Coronary artery (tissue), 2 donors: Measurements from ENCODE around the gene ABLIM3.
A peak's percentile ranks its signal among the peaks of the same experiment; 100 is the strongest.
"Not testable (repeated sequence)": the region's sequence is repeated elsewhere in the genome, so short reads cannot be mapped to it uniquely, and the experiment has no call there.

ENCODE experiments used
- DNase-seq: peaks from one replicate; pipeline ENCODE4 v3.0.0-alpha.2; 2017; ENCODE audit warnings: low spot score
- H3K27ac ChIP-seq, 2 donors: fragments of 200-600 bp; sonication (generic); one replicate each; pipeline ENCODE4 v1.5.1; 2016 to 2019
- H3K4me3 ChIP-seq: fragments of 200-600 bp; sonication (generic); 2 replicates; pipeline ENCODE4 v1.5.1; 2016; ENCODE audit warnings: mild to moderate bottlenecking, moderate library complexity
- TF ChIP-seq, protein P1 (sequence below): fragments of 200-600 bp; sonication (generic); IDR thresholded peaks from one replicate; pipeline ENCODE4 v1.5.1; 2019; ENCODE audit warnings: antibody characterized with exemption

ABLIM3 gene

DNA sequence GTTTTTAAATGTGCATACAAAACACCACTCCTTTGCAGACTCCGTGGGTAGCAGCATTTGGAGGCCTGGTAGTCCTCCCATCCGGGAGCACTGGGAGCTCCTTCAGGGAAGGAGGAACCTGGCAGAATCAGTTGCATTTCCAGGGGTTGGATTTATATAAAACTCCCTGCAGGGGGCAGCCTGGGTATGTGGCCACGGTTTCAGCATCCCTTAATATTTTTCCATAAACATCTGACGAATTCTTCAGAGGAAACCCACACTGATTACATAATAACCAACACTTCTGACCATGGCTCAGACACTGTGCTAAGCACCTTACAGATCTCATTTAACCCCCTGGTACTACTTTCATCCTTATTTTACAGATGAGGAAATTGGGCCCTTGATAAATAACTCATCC is 124.3 kb downstream of the ABLIM3 start:
- Histone ChIP-seq H3K27ac (no peak overlapping the region), H3K4me3 (no peak overlapping the region)
- TF ChIP-seq, protein P1, sequence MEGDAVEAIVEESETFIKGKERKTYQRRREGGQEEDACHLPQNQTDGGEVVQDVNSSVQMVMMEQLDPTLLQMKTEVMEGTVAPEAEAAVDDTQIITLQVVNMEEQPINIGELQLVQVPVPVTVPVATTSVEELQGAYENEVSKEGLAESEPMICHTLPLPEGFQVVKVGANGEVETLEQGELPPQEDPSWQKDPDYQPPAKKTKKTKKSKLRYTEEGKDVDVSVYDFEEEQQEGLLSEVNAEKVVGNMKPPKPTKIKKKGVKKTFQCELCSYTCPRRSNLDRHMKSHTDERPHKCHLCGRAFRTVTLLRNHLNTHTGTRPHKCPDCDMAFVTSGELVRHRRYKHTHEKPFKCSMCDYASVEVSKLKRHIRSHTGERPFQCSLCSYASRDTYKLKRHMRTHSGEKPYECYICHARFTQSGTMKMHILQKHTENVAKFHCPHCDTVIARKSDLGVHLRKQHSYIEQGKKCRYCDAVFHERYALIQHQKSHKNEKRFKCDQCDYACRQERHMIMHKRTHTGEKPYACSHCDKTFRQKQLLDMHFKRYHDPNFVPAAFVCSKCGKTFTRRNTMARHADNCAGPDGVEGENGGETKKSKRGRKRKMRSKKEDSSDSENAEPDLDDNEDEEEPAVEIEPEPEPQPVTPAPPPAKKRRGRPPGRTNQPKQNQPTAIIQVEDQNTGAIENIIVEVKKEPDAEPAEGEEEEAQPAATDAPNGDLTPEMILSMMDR: no peak
- no peak for DNase-seq

DNA sequence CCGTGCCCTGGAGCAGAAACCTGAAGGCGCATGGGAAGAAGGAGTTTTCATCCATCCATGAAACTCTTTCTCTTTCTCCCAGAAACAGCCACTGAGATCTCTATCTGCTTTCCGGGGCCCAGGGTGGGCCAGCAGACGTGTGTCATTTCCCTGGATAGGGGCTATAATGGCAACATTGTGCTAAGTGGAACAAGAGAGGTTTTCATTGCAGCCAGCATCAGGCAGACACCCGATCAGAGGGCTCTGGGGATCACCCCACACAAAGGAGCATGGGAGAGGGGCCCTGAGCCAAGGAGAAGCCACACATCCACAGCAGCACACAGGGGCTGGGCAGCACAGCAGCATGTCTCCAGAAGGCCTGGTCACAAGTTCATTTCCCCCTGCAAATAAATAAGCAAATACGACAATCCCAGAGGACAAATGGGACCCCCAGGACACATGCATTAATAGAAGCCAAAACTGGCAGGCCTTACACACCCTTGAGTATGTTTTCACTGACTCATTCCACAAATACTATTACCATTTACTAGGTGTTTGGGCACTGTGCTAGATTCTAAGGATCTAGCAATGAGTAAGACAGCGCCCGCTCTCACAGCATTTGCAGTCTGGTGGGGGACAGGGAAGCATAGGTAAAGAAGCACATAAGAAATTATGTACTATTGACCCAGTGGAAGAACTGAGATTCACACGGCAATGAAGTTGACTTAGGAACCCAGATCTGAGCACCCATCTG is 126.1 kb downstream of the ABLIM3 start:
- TF ChIP-seq, protein P1: no peak
- H3K27ac ChIP-seq: no peak overlapping the region
- DNase-seq: no peak
- H3K4me3 ChIP-seq: no peak overlapping the region

DNA sequence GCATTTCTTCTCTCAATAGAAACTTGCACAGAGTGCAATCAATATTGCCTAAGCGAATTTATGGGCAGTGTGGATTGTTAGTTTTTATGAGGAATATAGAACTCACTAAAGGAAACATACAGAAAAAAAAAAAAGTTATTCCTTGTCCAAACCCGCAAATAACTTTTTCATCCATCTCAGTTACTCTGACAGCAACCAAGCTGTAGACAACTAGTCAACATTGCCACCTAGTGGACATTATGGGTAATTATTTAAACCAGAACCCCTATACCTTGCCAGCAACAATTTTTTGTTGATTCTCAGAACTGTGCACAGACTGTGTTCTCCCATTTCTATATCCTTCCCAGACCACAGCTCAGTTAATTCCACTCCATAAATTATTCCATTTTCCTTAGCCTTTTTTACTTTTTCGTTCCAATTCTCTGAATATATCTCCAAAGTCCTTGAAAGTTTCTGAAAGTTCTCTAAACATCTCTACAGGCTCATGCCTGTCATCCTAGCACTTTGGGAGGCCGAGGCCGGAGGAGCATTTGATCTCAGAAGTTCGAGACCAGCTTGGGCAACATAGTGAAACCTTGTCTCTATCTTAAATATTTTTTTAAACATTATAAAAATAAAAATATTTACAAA is 127.8 kb downstream of the ABLIM3 start:
- no peak for DNase-seq
- H3K27ac ChIP-seq: no peak overlapping the region
- TF ChIP-seq, protein P1: peak; percentile 50
- no peak overlapping the region for H3K4me3 ChIP-seq

DNA sequence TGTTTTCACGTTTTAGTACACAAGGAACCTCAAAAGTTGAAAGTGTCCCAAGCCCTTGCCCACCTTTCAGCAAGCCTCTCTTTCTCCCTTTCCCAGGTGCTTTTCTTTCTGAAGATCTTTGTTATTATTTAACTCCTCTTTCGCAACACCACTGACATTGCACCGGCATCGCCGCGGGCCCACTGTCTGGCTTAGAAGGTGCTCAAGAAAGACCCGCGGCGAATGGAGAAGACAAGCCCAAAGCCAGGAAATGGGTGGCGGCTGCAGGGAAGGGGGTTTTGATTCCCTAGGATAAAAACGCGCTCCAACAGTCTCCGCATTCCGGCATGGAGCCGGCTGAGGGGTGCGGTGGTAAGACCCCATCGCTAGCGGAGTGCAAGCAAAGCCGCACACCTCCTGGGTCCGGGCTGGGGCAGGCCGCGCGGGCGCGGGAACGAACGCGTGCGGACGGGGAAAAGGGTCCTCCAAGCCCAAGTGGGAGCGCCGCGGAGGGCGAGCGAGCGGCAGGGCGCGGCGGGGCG is 130.0 kb downstream of the ABLIM3 start:
- H3K27ac ChIP-seq: peak overlapping the region in 1 of 2 donors; percentile 75
- peak overlapping the region; percentile 84 for H3K4me3 ChIP-seq
- DNase-seq: no peak
- TF ChIP-seq, protein P1: no peak

DNA sequence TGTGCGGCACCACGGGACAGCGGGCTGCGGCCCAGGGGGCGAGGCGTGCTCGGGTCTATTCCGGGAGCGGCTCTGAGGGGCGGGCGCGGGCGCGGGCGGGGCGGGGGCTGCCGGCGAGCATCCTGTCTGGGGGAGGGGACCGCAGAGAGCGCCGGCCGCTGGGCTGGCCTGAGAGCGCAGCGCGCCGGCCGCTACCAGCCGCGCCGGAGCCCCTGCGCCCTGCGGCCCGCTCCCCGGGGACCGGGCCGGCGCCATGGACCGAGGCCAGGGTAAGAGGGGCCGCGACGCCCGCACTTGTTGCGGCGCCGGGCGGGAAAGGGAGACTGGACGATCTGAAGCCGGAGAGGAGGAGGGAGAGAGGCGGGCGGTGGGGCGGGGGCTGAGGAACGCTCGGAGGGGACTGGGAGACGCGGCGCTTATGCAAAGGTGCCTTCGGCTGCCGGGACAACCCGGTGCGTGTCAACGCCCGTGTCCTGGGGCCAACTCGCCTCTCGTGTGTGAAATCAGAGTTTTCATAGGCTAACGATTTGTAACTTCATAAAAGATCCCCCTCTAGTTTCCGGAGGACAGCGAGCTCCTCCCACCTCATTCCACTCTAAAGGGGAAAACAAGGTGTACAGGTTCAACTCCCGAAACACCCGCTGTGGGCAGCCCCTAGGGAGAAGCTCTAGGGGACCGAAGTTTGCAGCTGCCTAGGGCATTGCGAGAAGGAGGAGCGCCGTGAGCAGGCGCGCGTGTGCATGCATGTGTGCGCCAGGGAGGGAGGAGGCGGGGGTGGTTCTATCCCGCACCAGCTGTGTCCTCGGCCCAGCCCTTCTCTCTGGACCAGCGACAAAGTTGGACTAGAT is 130.6 kb downstream of the ABLIM3 start, which contains the start of gene AFAP1L1:
Gene AFAP1L1, plus strand, starts transcription at position 144 of the 848 bp plus-strand sequence. Its CDS starts 110 bp downstream, at position 254.
- peak within 1 kb of the TSS; percentile 67 to 75 for H3K27ac ChIP-seq
- DNase-seq: peak; percentile 77
- peak within 1 kb of the TSS; percentile 84 for H3K4me3 ChIP-seq
- TF ChIP-seq, protein P1: no peak

DNA sequence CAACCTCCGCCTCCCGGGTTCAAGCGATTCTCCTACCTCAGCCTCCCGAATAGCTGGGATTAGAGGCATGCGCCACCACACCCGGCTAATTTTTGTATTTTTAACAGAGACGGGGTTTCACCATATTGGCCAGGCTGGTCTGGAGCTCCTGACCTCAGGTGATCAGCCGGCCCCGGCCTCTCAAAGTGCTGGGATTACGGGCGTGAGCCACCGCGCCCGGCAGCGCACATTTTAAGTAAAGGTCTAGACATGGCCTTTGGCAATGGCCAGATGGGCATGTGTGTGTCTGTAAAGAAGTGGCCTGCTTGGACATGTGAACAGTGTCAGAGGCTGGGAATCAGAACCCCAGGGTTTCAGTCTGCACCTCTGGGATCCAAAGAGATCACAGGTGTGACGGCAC is 131.5 kb downstream of the ABLIM3 start:
- Histone ChIP-seq H3K4me3 (peak overlapping the region; percentile 84), H3K27ac (peak overlapping the region in 1 of 2 donors; percentile 75)

DNA sequence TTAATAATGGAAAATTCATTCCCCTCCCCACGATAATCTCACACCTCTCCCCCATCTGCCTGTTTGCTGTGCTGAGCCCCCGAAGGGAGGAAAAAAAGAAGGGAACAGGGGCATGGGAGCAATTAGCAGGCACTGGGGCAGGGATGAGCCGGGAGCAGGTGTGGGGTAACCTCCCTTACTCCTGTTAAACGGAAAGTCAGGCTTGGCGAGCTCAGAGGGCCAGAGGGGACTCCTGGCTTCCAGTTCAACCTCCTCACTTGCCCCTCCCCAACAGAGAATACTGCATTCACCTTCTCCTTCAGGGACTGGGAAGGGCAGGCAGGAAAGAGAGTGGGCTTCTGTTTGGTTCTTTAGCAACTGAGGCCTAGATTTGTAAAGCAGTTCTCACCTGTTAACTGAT is 131.9 kb downstream of the ABLIM3 start:
- H3K4me3 ChIP-seq: peak overlapping the region; percentile 84
- peak overlapping the region in 1 of 2 donors; percentile 75 for H3K27ac ChIP-seq
- TF ChIP-seq, protein P1: no peak
- DNase-seq: no peak

More for the DNA sequence above, 131.5 kb downstream of the ABLIM3 start:
- not testable (repeated sequence) for DNase-seq
